ENCODE measurements around the gene PRICKLE2.

PRICKLE2 gene

DNA sequence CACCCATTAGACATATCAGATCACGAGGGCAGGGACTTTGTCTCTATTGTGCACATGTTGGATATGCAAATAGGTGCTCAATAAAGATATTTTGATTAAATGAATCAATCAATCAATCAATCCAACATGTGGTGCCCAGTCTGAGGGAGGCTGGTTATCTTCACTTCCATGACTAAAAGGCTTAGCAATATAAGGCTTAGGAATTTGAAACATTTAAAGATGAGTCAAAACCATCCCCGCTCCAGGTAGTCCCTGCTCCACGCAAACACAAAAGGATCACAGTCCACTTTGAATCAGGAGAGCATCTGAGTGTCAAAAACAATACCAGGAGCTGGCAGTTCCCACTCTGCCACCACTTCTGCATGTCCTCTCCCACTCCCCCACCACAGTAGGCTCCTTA, 25.8 kb upstream of the PRICKLE2 start:
- no peak for DNase-seq

DNA sequence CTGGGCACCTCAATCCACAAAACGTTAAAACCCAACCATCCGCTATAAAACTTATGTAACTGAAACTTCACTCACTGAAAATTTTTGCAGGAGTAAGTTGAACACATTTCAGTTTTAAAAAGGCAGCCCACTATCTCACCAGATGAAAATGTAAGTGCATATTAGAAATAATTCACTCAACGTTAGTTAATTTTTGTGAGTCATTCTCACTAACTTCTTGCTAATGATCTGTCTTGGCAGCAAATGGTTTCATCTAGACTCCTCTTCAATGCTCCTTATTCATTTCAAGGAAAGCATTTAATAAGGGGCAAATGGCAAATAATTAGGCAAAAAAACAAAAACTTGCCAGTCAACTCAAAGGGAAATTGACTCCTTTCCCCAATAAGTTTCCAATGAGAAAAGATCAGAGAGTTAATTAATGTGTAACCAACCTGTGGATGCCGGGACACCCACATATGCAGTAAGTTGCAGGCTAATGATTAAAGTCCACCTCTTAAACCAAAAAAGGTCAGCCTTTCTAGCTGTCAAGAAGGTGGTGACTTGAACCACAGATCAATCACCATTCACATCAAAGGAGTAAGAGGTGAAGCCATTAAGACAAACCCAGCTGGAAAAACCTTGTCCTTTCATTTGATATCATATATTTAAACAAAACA, 22.9 kb upstream of the PRICKLE2 start:
- no peak for DNase-seq

DNA sequence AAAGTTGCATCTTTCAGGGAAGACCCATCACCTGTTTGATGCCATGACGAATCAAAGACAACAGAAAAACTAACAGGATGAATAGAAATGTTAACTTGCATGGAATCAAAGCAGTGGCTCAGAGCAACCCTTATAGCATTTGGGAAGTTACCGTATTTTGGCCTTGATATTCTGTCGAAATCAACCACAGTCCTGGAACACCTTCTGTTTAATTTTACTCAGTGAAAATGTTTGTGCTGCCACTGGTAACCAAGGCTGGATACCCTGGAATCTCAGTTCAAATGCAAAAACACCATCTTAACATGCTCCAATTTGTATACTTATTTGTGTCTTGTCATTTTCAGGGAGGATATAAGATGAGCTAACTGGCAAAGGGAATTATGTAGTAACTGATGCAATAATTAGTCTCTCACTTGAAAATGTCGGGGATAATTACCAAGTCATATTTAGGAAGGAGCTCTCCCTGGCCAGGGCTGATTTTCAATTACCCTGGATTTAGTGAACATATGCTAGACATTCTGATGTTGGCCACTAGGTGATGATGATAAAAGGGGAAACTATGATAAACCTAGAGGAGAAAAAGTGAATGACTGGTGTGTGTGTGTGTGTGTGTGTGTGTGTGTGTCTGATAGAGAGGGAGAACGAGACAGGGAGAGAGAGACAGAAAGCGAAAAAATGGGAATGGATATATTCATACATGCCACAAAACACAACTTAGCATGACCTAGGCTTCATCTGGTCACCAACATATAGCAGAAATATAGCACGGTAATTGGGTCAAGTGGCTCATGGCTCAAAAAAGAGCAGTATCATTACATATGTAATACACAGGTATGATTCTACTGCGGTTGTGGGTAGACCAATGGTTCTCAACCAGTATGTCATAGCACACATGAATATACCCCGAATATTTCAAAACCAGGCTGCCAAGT, 19.0 kb upstream of the PRICKLE2 start:
- no peak for DNase-seq

DNA sequence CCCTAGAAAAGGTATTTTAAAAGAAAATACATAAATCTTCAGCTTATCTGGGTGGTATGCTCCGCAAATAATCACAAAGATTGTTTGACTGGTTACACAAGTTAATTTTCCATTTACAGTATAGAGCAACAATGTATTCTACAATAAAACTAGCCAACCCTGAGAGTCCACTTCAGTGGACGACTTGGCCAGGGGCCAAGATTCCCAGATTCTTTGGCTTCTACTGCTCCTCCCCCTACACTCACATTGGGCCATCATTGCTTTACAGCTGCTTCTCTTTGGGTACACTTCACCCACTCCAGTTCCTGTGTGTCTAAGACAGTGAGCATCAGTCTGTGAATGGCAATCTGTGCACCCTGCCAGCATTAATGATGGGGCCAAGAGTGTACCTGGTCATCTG, 17.2 kb upstream of the PRICKLE2 start:
- no peak for DNase-seq

DNA sequence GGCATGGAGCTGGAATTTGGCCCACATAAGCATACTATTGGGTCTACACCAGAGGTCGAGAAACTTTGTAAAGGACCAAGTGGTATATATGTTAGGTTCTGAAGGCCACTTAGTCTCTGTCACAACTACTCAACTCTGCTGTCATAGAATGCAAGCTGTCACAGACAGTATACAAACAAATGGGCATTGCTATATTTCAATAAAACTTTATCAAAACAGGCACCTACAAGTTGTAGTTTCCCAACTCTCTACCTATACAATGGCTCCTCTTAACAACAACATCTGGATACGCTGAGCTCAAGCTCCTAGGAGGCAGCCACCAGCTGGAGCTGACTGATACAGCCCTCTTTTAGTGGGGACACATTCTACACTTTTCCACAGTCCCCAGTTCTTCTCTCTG, 15.7 kb upstream of the PRICKLE2 start:
- no peak for DNase-seq

DNA sequence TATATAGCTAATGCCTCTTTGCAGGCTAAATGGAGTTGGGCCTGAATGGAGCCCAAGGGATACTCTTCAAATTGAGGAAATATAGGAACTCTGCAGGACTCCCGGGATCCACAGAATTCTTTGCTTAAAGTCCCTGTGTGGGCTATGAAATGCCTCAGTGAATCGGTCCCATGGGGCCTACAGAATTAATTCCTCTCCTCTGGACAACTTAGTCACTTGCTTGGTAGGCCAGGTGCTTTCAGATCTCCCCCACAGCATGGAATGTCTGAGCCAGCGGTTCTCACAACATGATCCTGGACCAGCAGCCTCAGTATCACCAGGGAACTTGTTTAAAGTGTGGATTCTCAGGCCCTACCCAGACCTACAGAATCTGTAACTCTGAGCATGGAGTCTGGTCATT, 15.1 kb upstream of the PRICKLE2 start:
- no peak for DNase-seq

DNA sequence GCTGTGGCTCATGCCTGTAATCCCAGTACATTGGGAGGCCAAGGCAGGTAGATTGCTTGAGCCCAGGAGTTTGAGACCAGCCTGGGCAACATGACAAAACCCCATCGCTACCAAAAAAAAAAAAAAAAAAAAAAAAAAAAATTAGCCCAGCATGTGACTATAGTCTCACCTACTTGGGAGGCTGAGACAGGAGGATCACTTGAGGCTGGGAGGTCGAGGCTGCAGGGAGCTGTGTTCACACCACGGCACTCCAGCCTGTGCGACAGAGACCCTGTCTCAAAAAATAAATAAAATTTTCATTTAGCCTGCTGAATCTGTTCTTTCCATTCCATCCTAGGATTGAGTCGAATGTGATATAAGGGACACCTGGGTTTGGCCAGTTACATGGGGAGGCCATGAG, 14.6 kb upstream of the PRICKLE2 start:
- no peak for DNase-seq

DNA sequence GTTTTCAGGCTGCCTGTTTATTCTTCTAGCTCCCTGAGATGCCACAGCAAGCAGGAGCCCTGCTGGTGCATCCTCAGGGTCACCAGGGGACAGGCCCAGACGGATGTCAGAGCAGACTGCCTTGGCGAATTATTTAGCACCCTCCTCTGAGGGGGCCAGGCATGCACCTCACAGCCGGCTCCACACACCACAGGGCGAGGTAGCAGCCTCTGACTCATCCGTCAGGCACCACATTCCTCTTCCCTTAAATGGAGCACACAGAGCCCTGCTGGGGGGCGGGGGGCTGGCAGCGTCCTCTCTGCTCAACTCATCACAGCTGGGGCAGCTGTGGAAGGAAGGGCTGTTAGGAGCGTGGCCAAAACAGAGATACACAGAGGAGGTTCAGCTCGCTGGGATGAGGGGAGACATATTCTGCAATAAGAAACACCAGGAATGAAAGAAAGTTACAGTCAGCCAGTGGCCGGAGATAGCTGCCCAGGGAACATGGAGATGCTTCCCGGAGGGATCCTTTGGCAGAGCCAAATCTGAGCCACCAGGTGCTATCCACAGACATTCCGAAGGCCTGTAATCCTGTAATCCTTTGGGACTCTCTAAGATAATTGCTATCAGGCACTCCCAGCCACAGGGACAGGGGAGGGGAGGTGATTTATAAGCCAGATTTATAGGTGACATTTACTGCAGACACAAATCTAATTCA, 13.9 kb upstream of the PRICKLE2 start:
- DNase-seq: no peak

DNA sequence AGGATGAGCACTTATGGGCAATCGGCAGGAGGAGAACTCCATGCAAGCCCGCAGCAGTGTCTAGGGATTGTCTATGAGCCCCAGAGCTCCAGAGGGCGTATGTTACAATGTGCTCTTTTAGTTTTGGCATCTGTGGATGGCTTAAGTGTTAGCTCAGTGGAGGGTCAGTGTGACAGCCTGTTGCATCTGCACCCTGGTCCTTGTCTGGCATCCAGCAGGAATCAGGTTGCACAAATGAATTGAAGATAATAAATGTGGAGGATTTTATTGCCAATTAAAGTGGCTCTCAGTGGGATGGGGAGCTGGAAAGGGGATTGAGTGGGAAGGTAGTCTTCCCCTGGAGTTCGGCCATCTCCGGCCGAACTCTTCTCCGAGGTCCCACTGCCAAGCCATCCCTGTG, 11.8 kb upstream of the PRICKLE2 start:
- no peak for DNase-seq

DNA sequence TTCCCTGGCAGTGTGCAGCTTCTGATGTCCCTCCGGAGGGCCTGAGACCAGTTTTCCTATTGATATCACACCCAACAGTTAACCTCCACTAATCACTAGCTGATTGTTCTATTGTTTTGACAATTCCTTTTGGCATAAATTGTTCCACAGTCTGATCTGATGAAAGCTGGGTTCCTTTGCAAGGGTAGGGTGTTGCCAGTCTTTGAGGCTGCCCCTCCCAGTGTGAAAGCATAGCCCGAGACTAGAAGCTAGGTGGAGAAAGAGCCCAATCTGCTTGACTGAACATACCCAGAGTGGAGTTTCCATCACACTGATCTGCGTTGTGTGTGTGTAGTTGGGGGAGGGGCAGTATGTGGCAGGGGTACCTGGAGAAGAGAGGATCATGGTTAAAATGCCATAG, 10.3 kb upstream of the PRICKLE2 start:
- no peak for DNase-seq

DNA sequence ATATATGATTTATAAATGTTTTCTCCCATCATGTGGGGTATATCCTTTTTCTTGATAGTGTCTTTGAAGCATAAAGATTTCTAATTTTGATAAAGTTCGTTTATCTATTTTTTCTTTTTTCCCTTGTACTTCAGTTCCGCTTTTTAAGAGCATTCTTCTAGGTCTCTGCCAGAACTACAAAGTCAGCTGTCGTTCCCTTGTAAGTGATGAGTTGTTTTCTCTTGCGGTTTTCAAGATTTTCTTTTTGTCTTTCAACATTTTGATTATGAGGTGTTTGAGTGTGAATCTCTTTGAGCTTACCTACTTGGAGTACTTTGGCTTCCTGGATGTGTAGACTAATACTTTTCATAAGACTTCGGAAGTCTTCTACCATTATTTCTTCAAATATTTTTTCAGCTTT, 9.3 kb upstream of the PRICKLE2 start:
- DNase-seq: no peak

DNA sequence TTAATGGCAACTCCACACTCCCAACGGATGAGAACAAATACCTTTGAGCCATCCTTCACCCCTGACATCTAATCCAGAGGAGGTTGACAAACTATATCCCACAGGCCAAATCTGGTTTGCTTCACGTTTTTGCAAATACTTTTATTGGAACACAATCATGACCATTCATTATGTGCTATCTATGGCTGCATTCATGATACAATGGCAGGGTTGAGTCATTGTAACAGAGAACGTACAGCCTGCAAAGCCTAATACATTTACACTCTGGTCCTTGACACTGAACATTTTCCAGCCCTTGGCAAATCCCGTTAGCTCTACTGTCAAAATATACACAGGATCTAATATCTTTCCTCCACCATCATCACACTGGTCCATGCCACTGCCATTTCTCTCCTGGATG, 7.6 kb upstream of the PRICKLE2 start:
- no peak for DNase-seq

DNA sequence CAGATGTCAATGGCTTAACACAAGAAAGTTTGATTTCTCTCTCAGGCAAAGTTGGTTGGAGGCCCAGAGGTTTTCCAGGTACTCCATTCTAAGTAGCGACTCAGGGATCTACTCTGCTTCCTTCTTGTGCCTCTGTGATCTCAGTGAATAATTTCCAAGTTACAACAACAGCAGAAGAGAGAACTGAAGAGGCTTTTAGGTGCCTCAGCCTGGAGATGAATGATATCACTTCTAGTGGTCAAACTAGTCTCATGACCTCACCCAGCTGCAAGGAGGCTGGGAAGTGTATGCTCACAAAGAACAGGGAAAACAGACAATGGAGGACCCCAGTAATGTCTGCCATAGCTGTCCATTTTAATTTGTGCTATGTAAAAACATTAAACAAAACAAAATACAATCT, 4.6 kb upstream of the PRICKLE2 start:
- DNase-seq: no peak

DNA sequence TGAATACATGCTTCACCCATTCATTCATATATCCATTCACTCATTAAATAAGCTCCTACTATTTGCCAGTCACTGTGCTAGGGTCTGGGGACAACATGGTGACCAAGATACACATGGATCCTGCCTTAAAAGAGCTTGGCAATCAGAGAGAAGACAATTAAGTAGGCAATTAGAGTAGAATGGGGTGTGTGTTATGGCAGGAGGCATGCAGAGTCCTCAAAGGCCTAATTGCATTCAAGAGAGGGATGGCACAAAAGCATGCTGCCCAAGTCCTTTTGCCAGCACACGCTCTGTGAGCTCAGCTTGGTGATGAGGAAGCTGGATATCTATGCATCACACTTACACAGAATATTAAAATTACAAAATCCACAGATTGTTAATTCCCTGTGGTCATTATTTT, 2.8 kb upstream of the PRICKLE2 start:
- DNase-seq: no peak

DNA sequence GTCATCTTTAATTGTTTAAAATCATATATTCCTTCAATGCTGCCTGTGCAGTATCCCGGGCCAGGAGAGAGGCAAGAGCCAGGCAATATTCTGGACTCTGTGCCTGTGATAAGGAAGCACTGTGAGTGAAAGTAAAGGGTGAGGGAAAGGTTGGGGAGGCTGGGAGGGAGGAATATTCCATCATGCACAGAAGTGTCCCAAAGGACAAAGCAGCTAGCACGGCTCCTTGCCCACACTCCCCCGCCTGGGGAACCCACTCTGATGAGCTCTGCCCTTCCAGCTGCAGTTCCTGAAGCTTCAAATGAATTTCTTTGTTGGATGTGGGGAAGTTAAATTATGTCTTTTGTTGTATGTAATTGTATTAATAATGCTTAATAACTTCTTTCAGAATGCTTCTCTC, 1.5 kb upstream of the PRICKLE2 start:
- no peak for DNase-seq

DNA sequence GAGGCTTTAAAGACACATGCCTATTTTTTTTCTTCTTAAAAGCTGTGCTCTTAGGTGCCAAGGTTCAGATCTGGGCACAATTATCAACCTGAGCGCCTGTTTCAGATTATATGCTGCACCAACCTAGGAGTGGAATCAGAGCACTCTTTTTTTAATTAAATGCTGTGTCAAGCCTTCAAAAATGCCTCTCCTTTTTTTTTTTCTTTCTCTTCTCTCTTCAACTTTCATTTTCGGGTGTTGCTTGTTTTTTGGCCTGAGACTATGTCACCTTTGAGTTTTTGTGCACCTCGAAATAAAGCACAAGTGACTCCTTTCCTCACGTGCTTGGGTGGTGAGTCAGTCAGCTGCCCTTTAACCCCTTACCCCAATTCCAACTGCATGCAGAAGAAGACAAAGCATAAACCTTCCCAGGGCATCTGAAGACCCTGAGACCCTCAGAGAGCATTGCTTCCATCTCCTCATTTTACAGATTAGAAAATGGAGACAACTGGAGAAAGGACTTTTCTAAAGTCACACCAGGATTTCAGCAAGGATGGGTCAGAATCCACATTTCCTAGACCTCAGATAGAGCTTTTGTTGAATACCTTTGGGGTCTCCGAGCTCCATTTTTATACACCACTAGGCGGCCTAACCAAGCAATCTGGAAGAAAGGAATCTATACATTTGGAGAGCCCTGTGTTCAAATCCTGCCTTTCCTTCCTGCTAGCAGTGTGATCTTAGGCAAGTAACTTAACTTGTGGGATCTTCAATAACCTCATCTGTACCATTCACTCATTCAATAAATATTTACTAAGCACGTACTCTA, 631 bp upstream of the PRICKLE2 start:
- no peak for DNase-seq

DNA sequence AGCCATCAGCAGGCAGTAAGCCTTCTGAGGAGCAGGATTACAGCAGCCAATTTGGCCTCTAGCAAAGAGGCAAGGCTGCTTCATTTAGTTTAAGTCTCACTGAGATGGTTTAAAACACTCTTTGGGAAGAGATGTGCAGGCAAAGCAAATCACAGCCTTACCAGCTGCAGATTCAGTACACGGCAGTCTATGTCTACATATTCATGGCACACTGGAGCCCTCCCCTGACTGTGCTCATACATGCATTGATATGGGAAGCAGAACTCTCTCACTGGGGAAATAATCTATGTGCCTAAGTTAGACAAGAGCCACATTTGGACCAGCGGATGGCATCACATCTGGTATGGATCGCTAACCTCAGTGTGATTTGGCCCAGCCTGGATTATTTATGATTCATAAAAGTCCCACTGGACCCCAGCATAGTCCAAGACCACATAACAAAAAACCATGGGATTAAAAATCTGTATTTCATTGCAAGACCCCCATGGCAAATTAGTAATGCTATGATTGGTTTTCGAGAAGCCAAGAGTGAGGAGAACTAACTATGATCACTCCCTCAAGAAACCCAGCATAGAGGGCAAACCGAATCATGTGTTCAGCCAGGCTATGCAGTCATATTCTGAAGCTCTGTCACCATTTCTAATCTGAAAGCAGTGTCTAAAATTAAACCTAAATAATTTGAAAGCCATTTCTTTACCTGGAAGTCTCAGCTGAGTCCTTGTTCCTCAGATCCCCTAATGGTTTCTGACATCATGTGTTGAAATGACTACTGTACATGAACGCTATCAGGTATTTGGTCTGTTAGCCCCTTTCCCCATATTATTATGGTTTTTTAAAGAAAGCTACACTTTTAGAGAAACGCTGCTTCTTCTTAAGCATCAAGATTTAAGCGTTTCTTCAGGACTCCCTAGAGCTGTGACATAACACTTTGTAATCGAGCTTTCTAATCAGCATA, 1.2 kb downstream of the PRICKLE2 start:
- no peak for DNase-seq

DNA sequence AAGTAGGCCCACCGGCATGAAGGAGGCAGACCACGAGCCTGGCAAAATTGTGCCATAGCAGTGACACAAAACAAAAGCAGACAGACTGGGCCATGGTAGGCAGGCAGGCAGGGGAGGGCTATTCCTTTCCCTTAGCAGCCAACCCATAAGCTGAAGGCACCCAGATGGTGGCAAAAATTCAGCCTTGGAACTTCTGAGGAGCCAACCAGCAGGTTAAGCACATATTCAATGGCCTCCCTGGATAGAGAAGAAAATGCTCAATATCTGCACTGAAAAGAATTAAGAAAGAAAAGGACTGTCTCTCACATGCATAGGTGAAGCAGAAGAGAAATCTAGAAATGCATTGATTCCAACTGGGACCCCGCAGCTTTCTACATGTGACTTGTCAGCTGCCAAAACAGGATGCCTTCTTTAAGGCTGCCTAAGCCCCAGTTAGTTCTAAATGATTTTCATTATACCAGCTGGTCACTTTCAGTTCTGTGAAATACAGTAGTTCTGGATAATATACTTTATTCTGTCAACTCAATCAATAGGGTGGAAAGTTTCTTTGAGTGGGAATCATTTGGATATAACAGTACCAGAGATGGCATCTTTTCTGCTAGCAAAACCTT, 2.7 kb downstream of the PRICKLE2 start:
- DNase-seq: no peak

DNA sequence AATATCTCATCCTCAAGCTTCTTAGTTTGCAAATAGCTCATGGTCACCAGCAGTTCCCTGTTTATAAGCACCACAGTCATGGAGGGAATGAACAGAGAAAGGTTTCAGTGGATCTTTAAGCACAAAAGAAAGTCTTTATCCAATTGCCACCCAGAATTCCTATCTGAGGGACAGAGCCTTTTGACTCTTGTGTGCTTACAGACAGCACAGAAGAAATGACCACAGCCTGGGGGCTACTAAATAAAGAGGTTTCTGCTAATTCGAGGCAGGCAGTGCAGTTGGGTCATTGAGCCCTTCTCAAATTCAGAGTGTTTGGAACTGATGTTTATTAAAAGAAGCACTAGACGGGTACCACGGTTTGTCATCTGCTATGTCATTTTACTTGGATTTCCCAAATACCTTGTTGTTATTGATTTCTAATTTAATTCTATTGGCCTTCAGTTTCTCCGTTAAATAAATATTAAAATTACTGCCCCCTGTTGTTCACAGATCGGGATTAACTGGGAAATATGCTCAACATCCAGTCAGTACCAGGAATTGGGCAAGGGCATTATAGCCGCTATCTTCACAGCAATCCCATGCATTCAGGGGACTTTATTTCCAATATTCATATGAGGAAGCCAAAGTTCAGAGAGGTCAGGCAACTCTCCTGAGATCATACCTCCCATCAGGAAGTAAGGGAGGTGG, 3.6 kb downstream of the PRICKLE2 start:
- DNase-seq: no peak

DNA sequence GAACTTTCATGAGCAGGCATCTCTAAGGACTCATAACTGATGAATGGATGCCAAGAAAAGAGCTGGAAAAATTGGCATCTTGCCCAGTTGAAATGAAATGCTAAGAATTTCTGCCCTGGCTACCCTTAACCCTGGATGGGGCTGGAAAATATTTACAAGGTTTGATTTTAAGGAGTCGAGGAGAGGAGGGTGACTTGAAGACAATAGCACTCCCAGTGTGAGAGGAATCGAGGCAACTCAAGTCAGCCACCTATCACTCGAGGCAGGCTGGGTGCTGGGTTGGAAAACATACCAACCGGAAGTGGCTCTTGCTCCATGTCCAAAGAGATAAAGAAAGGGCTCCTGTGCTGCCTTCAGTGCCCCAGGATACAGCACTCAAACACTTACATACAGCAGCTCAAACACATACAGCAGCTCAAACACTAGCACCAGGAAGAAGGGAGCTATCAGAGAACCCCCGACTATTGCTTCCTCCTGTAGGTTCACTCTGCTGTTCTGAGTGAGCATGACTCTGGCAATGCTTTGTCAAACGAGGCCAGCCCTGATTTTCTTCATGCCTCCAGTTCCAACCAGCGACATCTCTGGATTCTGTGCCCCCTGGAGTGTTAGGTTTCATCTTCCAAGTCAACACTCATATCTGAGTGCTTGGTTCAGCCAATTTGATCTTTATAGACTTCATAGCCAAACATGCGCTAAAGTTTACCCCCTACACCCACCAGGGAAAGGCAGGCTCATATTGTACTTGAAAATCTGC, 4.9 kb downstream of the PRICKLE2 start:
- no peak for DNase-seq
